ENCODE data around the gene HAUS1.

- TF ChIP-seq, protein P1, sequence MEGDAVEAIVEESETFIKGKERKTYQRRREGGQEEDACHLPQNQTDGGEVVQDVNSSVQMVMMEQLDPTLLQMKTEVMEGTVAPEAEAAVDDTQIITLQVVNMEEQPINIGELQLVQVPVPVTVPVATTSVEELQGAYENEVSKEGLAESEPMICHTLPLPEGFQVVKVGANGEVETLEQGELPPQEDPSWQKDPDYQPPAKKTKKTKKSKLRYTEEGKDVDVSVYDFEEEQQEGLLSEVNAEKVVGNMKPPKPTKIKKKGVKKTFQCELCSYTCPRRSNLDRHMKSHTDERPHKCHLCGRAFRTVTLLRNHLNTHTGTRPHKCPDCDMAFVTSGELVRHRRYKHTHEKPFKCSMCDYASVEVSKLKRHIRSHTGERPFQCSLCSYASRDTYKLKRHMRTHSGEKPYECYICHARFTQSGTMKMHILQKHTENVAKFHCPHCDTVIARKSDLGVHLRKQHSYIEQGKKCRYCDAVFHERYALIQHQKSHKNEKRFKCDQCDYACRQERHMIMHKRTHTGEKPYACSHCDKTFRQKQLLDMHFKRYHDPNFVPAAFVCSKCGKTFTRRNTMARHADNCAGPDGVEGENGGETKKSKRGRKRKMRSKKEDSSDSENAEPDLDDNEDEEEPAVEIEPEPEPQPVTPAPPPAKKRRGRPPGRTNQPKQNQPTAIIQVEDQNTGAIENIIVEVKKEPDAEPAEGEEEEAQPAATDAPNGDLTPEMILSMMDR (IDR thresholded peaks at IDR 0.05 in 4 of 5, conservative IDR thresholded peaks at IDR 0.05 in 1 of 5) = no peak
- TF ChIP-seq POLR2A (IDR thresholded peaks at IDR 0.05) = no peak
These were observed 42.4 kb upstream of the HAUS1 start for GRCh38 chr18:46061796-46062195.
